ENCODE measurements around the gene GP2. TPM values are rescaled to one million over a fixed set of nuclear protein-coding genes. Genes with fewer than 3 reads are reported as not detected.

The GP2 gene
- total RNA-seq, 4 donors from 2014 or later = not detected

DNA sequence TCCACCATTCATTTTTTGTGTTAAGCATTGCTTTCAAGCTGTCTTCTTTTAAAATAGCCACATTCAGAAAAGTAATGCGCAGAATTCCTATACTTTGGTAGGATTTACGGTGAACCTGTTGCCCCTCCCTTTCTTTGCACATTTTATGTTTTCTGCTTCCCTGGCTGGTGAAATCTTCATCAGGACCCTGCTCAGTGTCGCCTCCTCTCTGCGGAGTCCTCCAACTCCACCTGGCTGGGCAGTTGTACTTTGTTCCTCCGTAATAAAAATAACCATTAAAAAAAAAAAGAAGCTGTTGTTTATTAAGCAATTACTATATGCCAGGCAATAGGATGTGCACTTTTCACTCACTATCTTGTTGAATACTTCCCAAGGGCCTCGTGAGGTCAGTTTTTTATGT lies 22.3 kb upstream of the GP2 start:
- H3K9me3 ChIP-seq = no peaks in the 10 kb centered on the region
- no peak overlapping the region for H3K4me3 ChIP-seq
- H3K27ac ChIP-seq = no peak overlapping the region
- intact Hi-C loops (cut with DNase I; ENCODE audit: low total_unique reads) = no loop called here
- in situ Hi-C loops (cut with MboI; ENCODE audit: low sequenced_read_pairs in 4 of 4) = no loop called here
- no peaks in the 10 kb centered on the region for H3K27me3 ChIP-seq
- TF ChIP-seq POLR2A (IDR thresholded peaks at IDR 0.05) = no peak
- TF ChIP-seq, protein P1, sequence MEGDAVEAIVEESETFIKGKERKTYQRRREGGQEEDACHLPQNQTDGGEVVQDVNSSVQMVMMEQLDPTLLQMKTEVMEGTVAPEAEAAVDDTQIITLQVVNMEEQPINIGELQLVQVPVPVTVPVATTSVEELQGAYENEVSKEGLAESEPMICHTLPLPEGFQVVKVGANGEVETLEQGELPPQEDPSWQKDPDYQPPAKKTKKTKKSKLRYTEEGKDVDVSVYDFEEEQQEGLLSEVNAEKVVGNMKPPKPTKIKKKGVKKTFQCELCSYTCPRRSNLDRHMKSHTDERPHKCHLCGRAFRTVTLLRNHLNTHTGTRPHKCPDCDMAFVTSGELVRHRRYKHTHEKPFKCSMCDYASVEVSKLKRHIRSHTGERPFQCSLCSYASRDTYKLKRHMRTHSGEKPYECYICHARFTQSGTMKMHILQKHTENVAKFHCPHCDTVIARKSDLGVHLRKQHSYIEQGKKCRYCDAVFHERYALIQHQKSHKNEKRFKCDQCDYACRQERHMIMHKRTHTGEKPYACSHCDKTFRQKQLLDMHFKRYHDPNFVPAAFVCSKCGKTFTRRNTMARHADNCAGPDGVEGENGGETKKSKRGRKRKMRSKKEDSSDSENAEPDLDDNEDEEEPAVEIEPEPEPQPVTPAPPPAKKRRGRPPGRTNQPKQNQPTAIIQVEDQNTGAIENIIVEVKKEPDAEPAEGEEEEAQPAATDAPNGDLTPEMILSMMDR (IDR thresholded peaks at IDR 0.05 in 4 of 5, conservative IDR thresholded peaks at IDR 0.05 in 1 of 5) = no peak
- no peaks in the 10 kb centered on the region for H3K4me1 ChIP-seq
- no peaks in the 10 kb centered on the region for H3K36me3 ChIP-seq
- no peak for DNase-seq
- ATAC-seq = no peak

DNA sequence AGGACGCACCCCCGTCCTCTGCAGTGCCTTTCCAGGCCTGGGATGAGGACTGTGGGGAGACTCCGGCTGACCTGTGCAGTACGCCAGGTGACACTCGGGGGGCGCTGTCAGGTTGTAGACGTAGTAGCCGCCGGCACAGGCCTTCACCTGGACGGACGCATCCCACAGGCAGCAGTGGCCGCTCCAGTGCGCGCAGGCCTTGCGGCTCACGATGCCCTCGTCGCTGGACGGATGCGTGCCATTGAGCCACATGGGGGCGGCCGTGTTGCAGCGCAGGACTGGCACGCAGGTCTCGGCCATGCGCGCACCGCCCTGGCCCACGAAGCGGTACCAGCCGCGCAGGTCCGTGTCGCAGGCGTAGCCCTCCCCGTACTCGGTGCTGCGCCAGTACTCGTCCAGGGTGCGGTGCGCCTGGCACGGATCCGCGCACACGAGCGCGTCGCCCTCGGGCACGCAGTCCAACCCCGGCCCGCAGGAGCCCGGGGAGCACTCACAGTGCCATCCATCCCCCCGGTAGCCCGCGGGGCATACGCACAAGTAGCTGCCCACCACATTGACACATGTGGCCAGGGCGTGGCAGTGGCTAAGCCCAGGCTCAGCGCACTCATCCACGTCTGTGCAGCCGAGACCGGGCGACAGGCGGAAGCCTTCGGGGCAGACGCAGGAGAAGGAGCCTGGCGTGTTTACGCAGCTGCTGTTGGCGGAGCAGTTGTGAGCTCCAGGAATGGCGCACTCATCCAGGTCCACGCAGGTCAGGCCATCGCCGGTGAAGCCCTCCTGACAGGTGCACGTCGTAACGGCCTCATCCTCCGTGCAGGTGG lies 21.3 kb upstream of the GP2 start:
- H3K4me3 ChIP-seq = no peak overlapping the region
- no peaks in the 10 kb centered on the region for H3K27me3 ChIP-seq
- no peak for ATAC-seq
- no peak for DNase-seq
- H3K4me1 ChIP-seq = no peaks in the 10 kb centered on the region
- no peaks in the 10 kb centered on the region for H3K9me3 ChIP-seq
- intact Hi-C loops (cut with DNase I; ENCODE audit: low total_unique reads) = no loop called here
- no peaks in the 10 kb centered on the region for H3K36me3 ChIP-seq
- H3K27ac ChIP-seq = no peak overlapping the region
- TF ChIP-seq, protein P1 (IDR thresholded peaks at IDR 0.05 in 4 of 5, conservative IDR thresholded peaks at IDR 0.05 in 1 of 5) = no peak
- in situ Hi-C loops (cut with MboI; ENCODE audit: low sequenced_read_pairs in 4 of 4) = no loop called here

DNA sequence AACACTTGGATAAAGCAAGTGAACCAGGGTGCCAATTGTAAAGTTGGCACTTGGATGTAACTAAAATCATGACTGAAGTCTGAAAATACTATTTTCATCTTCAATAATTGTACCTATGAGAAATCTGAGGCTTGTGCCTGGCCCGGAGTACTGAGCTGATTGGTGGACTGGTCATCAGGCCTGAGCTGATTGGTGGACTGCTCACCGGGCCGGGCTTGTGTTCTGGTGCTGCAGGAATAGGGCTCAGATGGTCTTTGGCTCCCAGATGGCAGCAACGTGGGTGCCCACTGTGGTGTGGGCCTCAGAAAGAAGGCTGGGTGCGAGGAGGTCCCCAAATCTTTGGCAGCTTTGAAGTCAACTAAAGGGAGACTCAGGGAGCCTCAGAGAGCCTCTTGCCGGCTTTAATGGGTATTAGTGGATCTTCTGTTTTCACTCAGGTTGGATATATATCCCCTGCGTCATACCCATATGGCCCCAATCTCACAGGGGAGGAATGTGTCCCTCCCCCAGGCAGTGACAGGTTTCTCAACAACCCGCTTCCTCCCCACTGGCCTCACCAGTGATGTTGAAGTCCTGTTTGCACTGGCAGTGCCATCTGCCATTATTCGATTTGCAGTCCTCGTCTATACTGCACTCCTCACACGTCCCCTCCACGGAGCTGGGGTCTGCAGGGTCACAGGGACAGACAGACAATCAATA lies 20.5 kb upstream of the GP2 start:
- H3K4me1 ChIP-seq = no peaks in the 10 kb centered on the region
- intact Hi-C loops (cut with DNase I; ENCODE audit: low total_unique reads) = no loop called here
- H3K4me3 ChIP-seq = no peak overlapping the region
- in situ Hi-C loops (cut with MboI; ENCODE audit: low sequenced_read_pairs in 4 of 4) = no loop called here
- TF ChIP-seq POLR2A (IDR thresholded peaks at IDR 0.05) = no peak
- TF ChIP-seq, protein P1 (IDR thresholded peaks at IDR 0.05 in 4 of 5, conservative IDR thresholded peaks at IDR 0.05 in 1 of 5) = no peak
- H3K36me3 ChIP-seq = no peaks in the 10 kb centered on the region
- H3K27me3 ChIP-seq = no peaks in the 10 kb centered on the region
- no peaks in the 10 kb centered on the region for H3K9me3 ChIP-seq
- ATAC-seq (no peak), DNase-seq (no peak)
- no peak overlapping the region for H3K27ac ChIP-seq

DNA sequence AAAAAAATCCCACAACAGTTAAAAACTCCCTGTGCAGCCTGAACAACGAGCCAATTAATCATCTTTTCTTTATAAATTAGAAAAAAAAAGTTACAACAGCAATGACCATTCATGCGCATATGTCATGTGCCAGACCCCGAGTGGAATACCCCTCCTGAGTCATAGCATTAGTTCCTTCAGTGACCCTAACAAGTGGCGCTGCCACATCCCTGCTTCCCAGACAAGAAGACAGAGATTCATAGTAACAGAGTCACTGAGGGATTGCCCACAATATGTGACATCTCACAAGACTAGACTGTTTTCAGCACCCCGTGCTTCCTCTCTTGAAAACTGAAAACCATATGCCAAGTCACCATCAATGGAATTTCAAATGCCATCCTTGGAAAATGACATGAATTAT lies 17.3 kb upstream of the GP2 start:
- Histone ChIP-seq H3K27ac (no peak overlapping the region), H3K27me3 (no peaks in the 10 kb centered on the region)
- in situ Hi-C loops (cut with MboI; ENCODE audit: low sequenced_read_pairs in 4 of 4) = no loop called here

More for the DNA sequence above, 17.3 kb upstream of the GP2 start:
- no peak for DNase-seq
- Histone ChIP-seq H3K4me3 (no peak overlapping the region), H3K36me3 (no peaks in the 10 kb centered on the region), H3K4me1 (no peaks in the 10 kb centered on the region), H3K9me3 (no peaks in the 10 kb centered on the region)
- intact Hi-C loops (cut with DNase I; ENCODE audit: low total_unique reads) = no loop called here
- TF ChIP-seq, protein P1 (IDR thresholded peaks at IDR 0.05 in 4 of 5, conservative IDR thresholded peaks at IDR 0.05 in 1 of 5) = no peak
- TF ChIP-seq POLR2A (IDR thresholded peaks at IDR 0.05) = no peak
- no peak for ATAC-seq

All from gastrocnemius medialis (tissue), 4 donors.